IPS DF 6.9 (cell line): ENCODE data around the gene ZYG11A.
"Not testable (repeated sequence)": the region's sequence is repeated elsewhere in the genome, so short reads cannot be mapped to it uniquely, and the experiment has no call there.

Experiments
- DNase-seq: peaks from one replicate; pipeline ENCODE4 v3.0.0-alpha.2; 2013; ENCODE audit warnings: low read depth, low spot score
- H3K27ac ChIP-seq: one replicate; pipeline ENCODE4 v1.5.1; 2013; ENCODE audit warnings: low read length, control low read depth
- H3K27me3 ChIP-seq: 2 replicates; pipeline ENCODE4 v1.6.1; 2013; ENCODE audit warnings: mild to moderate bottlenecking, low read length; ENCODE audit not compliant: control insufficient read depth, insufficient read depth
- H3K36me3 ChIP-seq: 2 replicates; pipeline ENCODE4 v1.6.1; 2013; ENCODE audit warnings: low read length; ENCODE audit not compliant: control insufficient read depth, insufficient read depth
- H3K4me1 ChIP-seq: 2 replicates; pipeline ENCODE4 v1.6.1; 2013; ENCODE audit warnings: low read length; ENCODE audit not compliant: control insufficient read depth, insufficient read depth
- H3K4me3 ChIP-seq: 2 replicates; pipeline ENCODE4 v1.5.1; 2013; ENCODE audit warnings: mild to moderate bottlenecking, low read length
- H3K9me3 ChIP-seq: 2 replicates; pipeline ENCODE4 v1.6.1; 2013; ENCODE audit warnings: low read length, inconsistent platforms; ENCODE audit not compliant: control insufficient read depth, insufficient read depth
- WGBS: extraction: QIAGEN DNeasy Blood & Tissue Kit; methylation state at CpG from one replicate; pipeline ENCODE4 v1.1.7; 2013; ENCODE audit warnings: mixed read lengths, missing lambda C conversion rate; ENCODE audit not compliant: insufficient read length, insufficient coverage; 5-methylcytosine and 5-hydroxymethylcytosine counted together

Gene ZYG11A

DNA sequence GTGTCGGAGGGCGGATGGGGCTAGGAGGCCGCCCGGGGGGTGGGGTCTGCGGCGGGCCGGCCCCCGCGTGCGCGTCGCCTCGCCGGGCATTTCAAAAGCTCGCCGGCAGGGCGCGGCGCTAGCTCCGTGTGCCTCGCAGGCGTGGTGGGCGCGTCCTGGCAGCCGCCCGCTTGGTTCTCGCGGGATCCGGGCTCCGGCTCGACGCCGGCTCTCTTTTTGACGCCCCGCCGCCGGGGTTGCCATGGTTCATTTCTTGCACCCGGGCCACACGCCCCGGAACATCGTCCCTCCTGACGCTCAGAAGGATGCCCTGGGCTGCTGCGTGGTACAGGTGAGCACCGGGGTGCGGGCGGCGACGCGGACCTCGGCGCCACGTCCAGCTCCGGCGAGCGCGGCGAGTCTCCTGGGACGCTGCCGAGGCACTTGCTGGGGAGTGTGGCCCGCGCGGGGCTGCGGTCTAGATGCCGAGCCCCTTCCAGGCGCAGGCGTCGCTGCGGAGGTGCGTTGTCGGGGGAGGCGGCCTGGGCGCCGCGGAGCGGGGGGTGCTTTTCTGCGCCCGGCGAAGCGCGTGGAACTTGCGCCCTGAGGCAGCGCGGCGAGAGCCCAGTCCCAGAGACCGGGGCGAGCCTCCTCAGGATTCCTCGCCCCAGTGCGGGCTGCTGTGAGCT lies at the start of gene ZYG11A:
TSS of gene ZYG11A (plus strand) at position 118 of the 668 bp plus-strand sequence. CDS start at position 242, 124 bp downstream.
- WGBS, result no CpG with 5 or more reads among the region's 88 CpGs
- no peaks in the 10 kb centered on the region for H3K4me1 ChIP-seq
- H3K4me3 ChIP-seq, result peak within 1 kb of the TSS; percentile 58
- no peaks in the 10 kb centered on the region for H3K36me3 ChIP-seq
- no peak within 1 kb of the TSS for H3K27ac ChIP-seq
- peaks cover 3% of the 10 kb centered on the region; the same call in 1 of the 2 replicates for H3K27me3 ChIP-seq
- no peaks in the 10 kb centered on the region for H3K9me3 ChIP-seq
- DNase-seq, result no peak

DNA sequence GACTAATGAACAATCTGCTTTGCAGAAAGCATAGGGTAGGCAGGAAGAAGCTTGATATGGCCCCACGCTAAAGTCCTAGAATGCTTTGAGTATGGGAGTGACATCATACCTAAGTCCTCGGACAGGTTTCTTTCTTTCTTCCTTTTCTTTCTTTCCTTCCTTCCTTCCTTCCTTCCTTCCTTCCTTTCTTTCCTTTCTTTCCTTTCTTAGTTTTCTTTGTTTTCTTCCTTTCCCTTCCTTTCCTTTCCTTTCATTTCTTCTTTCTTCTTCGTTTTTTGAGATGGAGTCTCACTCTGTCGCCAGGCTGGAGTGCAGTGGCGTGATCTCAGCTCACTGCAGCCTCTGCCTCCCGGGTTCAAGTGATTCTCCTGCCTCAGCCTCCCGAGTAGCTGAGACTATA lies 48.8 kb upstream of the ZYG11A start:
- not testable (repeated sequence) for H3K36me3 ChIP-seq, H3K27ac ChIP-seq, H3K27me3 ChIP-seq, H3K4me3 ChIP-seq, DNase-seq, H3K4me1 ChIP-seq, H3K9me3 ChIP-seq
- WGBS, result no CpG with 5 or more reads among the region's 7 CpGs

DNA sequence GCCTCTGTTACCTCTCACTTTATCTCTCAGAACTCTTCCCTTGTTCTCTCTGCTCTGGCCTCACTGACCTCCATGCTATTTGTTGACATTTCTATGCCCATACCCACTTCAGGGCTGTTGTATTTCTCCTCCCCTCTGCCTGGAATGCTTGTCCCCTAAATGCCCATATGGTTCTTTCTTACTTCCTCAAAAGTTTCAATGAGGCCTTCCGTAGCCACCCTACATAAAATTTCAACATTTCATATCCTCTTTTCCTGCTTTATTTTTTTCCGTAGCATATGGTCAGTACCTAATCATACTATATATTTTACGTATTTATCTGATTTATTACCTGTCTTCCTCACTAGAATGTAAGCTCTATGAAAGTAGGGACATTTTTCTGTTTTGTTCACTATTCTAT lies 47.1 kb upstream of the ZYG11A start:
- Histone ChIP-seq H3K36me3 (no peaks in the 10 kb centered on the region), H3K27me3 (no peaks in the 10 kb centered on the region), H3K4me3 (no peak overlapping the region), H3K27ac (no peak overlapping the region), H3K9me3 (no peaks in the 10 kb centered on the region; the same call in 1 of the 2 replicates), H3K4me1 (no peaks in the 10 kb centered on the region)
- WGBS, result 100% methylated on average over 3 of the region's 3 CpGs
- DNase-seq, result no peak

DNA sequence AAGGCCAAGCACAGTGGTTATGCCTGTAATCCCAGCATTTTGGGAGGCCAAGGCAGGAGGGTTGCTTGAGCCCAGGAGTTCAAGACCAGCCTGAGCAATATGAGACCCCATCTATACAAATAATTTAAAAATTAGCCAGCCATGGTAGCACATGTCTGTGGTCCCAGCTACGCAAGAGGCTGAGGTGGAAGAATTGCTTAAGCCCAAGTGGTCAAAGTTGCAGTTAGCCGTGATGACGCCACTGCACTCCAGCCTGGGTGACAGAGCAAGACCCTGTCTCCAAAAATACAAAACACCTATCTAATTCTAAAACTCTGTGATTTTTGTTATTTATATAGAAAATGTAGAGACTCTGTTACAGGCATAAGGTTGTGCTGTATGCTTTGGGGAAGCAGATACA lies 44.2 kb upstream of the ZYG11A start:
- DNase-seq, result no peak
- Histone ChIP-seq H3K27me3 (no peaks in the 10 kb centered on the region), H3K27ac (no peak overlapping the region), H3K4me1 (no peaks in the 10 kb centered on the region), H3K36me3 (no peaks in the 10 kb centered on the region), H3K9me3 (no peaks in the 10 kb centered on the region; the same call in 1 of the 2 replicates), H3K4me3 (no peak overlapping the region)
- no CpG with 5 or more reads among the region's 3 CpGs for WGBS

DNA sequence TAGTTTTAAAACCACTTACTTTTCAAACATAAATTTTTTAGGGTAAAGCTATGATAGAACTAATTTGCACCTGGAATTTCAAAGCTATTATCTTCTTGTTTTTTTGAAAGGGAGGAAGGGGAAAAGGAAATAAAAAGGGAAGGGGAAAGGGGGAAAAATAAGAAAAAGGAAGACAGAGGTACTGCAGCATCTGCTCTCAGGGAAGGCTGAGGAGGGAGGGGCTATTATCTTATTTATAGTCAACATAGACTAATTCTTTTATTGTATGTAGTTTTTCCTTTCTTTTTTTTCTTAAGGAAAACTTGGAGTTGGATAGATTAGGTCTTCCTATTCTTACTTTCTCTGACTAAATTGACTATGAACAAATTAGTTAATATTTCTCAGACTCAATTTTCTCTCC lies 41.5 kb upstream of the ZYG11A start:
- Histone ChIP-seq H3K27ac (no peak overlapping the region), H3K9me3 (no peaks in the 10 kb centered on the region; the same call in 1 of the 2 replicates), H3K4me1 (no peaks in the 10 kb centered on the region), H3K36me3 (no peaks in the 10 kb centered on the region), H3K27me3 (no peaks in the 10 kb centered on the region), H3K4me3 (no peak overlapping the region)
- no peak for DNase-seq

DNA sequence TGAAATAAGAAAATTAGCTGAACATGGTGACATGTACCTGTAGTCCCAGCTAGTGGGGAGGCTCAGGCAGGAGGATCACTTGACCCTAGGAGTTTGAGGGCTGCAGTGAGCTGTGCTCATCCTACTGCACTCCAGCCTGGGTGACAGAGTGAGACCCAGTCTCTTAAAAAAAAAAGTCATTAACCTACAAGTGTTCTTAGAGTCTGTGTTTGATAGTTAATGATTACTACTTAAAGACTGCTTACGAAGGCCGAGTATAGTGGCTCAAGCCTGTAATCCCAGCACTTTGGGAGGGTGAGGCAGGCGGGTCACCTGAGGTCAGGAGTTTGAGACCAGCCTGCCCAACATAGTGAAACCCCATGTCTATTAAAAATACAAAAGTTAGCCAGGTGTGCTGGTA lies 38.5 kb upstream of the ZYG11A start:
- no CpG with 5 or more reads among the region's 3 CpGs for WGBS
- DNase-seq, H3K9me3 ChIP-seq: not testable (repeated sequence)

DNA sequence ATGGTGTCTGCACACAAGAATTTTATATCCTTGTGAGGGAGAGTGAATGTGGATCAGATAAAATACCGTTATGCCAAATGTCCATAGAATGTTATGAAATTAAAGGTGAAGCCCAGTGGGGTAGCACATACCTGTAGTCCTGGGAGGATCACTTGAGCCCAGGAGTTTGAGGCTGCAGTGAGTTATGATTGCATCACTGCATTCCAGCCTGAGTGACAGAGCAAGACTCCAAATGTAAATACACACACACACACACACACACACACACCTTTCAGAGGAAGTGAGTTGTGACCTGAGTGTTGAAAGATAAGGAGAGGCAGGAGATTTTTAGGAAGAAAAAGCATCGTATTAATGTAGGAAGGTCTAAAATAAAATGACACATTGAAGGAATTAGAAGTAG lies 28.1 kb upstream of the ZYG11A start:
- Histone ChIP-seq H3K27me3 (no peaks in the 10 kb centered on the region), H3K9me3 (no peaks in the 10 kb centered on the region), H3K4me1 (no peaks in the 10 kb centered on the region), H3K36me3 (no peaks in the 10 kb centered on the region), H3K27ac (no peak overlapping the region), H3K4me3 (no peak overlapping the region)
- no CpG with 5 or more reads among the region's 2 CpGs for WGBS
- no peak for DNase-seq

More for the DNA sequence above, 38.5 kb upstream of the ZYG11A start:
- H3K27me3 ChIP-seq, H3K4me3 ChIP-seq, H3K36me3 ChIP-seq, H3K27ac ChIP-seq, H3K4me1 ChIP-seq: not testable (repeated sequence)

DNA sequence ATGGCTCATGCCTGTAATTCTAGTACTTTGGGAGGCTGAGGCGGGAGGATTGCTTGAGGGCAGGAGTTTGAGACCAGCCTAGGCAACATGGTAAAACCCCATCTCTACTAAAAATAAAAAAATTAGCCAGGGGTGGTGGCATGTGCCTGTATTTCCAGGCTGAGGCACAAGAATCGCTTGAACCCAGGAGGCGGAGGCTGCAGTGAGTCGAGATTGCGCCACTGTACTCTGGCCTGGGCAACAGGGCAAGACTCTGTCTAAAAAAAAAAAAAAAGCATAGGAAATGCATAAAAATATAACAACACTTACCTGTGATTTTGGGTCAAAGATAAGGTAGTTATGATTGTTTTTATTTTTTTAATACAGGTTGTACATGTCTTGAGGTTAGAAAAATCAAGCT lies 21.7 kb upstream of the ZYG11A start:
- H3K27me3 ChIP-seq, H3K4me3 ChIP-seq, H3K36me3 ChIP-seq, H3K9me3 ChIP-seq, DNase-seq, H3K27ac ChIP-seq, H3K4me1 ChIP-seq: not testable (repeated sequence)
- WGBS, result no CpG with 5 or more reads among the region's 5 CpGs

DNA sequence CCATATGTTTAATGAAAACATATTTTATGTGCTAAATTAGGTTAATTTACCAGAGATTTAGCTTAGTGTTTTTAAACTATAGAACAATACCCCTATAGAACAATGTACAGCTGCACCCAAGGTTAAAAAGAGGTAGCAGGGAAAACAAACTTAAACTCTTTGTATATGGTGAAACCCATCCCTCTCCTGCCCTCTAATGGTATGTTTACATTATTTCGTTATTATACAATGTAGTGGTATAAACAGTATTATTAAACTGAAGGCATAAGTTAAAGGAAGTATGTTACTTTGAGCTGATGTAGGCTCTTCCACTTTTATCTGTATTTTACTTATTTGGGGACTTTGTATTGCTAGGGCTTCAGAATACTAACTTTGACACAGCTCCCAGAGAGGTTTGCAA lies 16.7 kb upstream of the ZYG11A start:
- no peak overlapping the region for H3K4me3 ChIP-seq
- H3K36me3 ChIP-seq, result no peaks in the 10 kb centered on the region
- H3K27me3 ChIP-seq, result no peaks in the 10 kb centered on the region
- no peak for DNase-seq
- no peaks in the 10 kb centered on the region; the same call in 1 of the 2 replicates for H3K4me1 ChIP-seq
- no peaks in the 10 kb centered on the region for H3K9me3 ChIP-seq
- H3K27ac ChIP-seq, result no peak overlapping the region
- WGBS, result no CpG with 5 or more reads among the region's 1 CpG

DNA sequence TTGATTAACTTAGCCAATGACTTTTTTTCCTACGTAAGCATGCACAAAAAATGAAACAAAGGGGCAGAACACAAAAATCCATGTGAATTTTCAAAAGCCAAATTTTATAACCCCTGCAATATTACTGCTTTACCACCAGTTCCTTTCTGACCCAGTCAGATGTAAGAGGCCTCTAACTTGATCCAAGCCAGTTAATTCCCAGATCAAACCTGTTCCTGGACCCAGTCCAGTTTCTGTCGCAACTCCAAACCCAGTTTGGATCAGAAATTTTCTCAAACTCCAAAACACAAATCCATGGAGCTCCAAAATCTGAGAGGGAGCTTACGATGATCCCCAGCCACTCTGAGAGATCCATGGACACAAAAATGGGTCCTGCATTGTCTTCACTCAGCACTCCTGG lies 7.8 kb upstream of the ZYG11A start:
- Histone ChIP-seq H3K36me3 (no peaks in the 10 kb centered on the region), H3K4me1 (no peaks in the 10 kb centered on the region; the same call in 1 of the 2 replicates), H3K27me3 (no peaks in the 10 kb centered on the region), H3K9me3 (no peaks in the 10 kb centered on the region), H3K4me3 (no peak overlapping the region), H3K27ac (no peak overlapping the region)
- no CpG with 5 or more reads among the region's 3 CpGs for WGBS
- DNase-seq, result no peak

DNA sequence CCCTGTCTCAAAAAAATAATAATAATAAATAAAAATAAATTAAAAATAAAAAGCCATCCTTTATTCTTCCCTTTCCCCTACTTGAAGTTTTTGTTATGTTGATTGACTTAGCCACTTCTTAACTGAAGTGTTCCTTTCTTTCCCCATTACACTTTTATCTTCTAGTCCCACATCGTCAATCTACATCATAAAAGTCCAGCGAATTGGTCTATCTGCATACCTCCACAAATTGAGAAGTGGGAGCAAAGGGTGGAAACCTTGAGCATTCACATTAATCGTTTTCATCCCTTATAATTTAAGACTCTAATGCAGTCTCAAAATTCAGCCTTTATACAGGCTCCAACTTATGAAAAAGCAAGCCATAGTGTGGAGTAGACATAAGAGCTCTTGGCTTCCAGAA lies 6.5 kb upstream of the ZYG11A start:
- H3K4me3 ChIP-seq, result no peak overlapping the region
- WGBS, result no CpG with 5 or more reads among the region's 3 CpGs
- H3K27ac ChIP-seq, result no peak overlapping the region
- H3K36me3 ChIP-seq, result no peaks in the 10 kb centered on the region
- no peaks in the 10 kb centered on the region for H3K27me3 ChIP-seq
- DNase-seq, result no peak
- no peaks in the 10 kb centered on the region; the same call in 1 of the 2 replicates for H3K4me1 ChIP-seq
- H3K9me3 ChIP-seq, result no peaks in the 10 kb centered on the region
